Measurements from ENCODE around the gene KATNAL1.

DNA sequence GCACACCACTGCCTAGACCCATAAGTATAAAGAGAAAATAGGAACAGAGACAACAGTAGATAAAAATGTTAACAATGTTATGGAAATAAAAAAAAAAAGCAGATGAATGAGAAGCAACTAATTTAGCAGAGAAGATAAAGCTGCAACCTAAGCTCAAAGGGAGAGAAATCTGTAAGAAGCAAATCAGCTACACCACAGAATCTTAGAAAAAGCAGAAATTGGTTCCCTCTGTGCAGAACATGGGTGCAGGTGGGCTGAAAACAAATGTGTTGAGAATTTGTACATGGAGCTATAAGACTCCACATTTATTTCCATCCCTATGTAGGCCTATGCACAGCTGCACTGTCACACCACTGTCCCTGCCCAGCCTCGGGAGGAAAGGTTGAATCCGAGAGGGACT is 44.8 kb upstream of the KATNAL1 start:
- TF ChIP-seq, protein P1, sequence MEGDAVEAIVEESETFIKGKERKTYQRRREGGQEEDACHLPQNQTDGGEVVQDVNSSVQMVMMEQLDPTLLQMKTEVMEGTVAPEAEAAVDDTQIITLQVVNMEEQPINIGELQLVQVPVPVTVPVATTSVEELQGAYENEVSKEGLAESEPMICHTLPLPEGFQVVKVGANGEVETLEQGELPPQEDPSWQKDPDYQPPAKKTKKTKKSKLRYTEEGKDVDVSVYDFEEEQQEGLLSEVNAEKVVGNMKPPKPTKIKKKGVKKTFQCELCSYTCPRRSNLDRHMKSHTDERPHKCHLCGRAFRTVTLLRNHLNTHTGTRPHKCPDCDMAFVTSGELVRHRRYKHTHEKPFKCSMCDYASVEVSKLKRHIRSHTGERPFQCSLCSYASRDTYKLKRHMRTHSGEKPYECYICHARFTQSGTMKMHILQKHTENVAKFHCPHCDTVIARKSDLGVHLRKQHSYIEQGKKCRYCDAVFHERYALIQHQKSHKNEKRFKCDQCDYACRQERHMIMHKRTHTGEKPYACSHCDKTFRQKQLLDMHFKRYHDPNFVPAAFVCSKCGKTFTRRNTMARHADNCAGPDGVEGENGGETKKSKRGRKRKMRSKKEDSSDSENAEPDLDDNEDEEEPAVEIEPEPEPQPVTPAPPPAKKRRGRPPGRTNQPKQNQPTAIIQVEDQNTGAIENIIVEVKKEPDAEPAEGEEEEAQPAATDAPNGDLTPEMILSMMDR (IDR thresholded peaks at IDR 0.05; ENCODE audit: low read length) = no peak
- TF ChIP-seq EZH2 (optimal IDR thresholded peaks at IDR 0.05; ENCODE audit: low read depth, low read length) = no peak
